HEK293T (cell line): Measurements from ENCODE around the gene DYNC1LI1.

Experiments used
- ARNT ChIP-seq: fragments of 450-650 bp; IDR thresholded peaks from 2 replicates; pipeline ENCODE4 v1.6.1; 2017; ENCODE audit warnings: mild to moderate bottlenecking
- BHLHE40 ChIP-seq: fragments of 450-650 bp; IDR thresholded peaks from 2 replicates; pipeline ENCODE4 v1.6.1; 2016; ENCODE audit warnings: mild to moderate bottlenecking, moderate library complexity, borderline replicate concordance
- CTBP1 ChIP-seq: fragments of 450-650 bp; IDR thresholded peaks from 2 replicates; pipeline ENCODE4 v1.6.1; 2016; ENCODE audit warnings: borderline replicate concordance
- ELF4 ChIP-seq: fragments of 450-650 bp; IDR thresholded peaks from 2 replicates; pipeline ENCODE4 v1.6.1; 2017; ENCODE audit warnings: antibody characterized with exemption
- FOXA1 ChIP-seq: fragments of 450-650 bp; IDR thresholded peaks from 2 replicates; pipeline ENCODE4 v1.6.1; 2016; ENCODE audit warnings: mild to moderate bottlenecking
- FOXM1 ChIP-seq: fragments of 450-650 bp; IDR thresholded peaks from 2 replicates; pipeline ENCODE4 v1.6.1; 2017; ENCODE audit warnings: mild to moderate bottlenecking, borderline replicate concordance
- L3MBTL2 ChIP-seq: fragments of 450-650 bp; conservative IDR thresholded peaks from 2 replicates; pipeline ENCODE4 v1.6.1; 2016; ENCODE audit warnings: mild to moderate bottlenecking
- NFRKB ChIP-seq: fragments of 450-650 bp; IDR thresholded peaks from 2 replicates; pipeline ENCODE4 v1.6.1; 2016; ENCODE audit warnings: mild to moderate bottlenecking, moderate library complexity
- SP1 ChIP-seq: fragments of 450-650 bp; IDR thresholded peaks from 2 replicates; pipeline ENCODE4 v1.6.1; 2017
- SUZ12 ChIP-seq: fragments of 450-650 bp; IDR thresholded peaks from 2 replicates; pipeline ENCODE4 v1.6.1; 2016; ENCODE audit warnings: mild to moderate bottlenecking
- TARDBP ChIP-seq: fragments of 450-650 bp; IDR thresholded peaks from 2 replicates; pipeline ENCODE4 v1.6.1; 2016
- ZNF384 ChIP-seq: fragments of 450-650 bp; IDR thresholded peaks from 2 replicates; pipeline ENCODE4 v1.6.1; 2016
- TF ChIP-seq, protein P1 (sequence below): fragments of 450-650 bp; IDR thresholded peaks from 2 replicates; pipeline ENCODE4 v1.6.1; 2016

DNA sequence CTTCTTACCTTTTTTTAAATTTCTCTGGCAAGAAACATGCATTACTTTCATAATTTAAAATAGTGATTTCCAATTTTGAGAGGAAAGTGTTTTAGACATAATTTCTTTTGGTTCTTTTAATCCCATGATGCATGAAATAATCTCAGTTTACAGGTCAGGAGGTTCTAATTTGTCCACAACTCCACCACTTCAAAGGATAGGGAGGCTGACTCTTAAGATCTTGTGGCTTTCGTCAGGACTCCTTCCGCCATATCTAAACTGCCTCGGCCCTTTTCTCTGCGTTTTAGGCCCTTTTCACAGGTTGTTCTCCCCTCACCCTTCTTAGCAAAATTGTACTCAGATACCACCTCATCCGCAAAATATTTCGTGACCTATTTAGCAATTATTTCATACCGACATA, 8.0 kb downstream of the DYNC1LI1 start:
- no peak for TF ChIP-seq SUZ12
- TF ChIP-seq FOXM1: no peak
- no peak for TF ChIP-seq ELF4
- TF ChIP-seq NFRKB: no peak
- TF ChIP-seq TARDBP: no peak
- TF ChIP-seq FOXA1: no peak
- TF ChIP-seq BHLHE40: no peak
- TF ChIP-seq ARNT: no peak
- TF ChIP-seq, protein P1, sequence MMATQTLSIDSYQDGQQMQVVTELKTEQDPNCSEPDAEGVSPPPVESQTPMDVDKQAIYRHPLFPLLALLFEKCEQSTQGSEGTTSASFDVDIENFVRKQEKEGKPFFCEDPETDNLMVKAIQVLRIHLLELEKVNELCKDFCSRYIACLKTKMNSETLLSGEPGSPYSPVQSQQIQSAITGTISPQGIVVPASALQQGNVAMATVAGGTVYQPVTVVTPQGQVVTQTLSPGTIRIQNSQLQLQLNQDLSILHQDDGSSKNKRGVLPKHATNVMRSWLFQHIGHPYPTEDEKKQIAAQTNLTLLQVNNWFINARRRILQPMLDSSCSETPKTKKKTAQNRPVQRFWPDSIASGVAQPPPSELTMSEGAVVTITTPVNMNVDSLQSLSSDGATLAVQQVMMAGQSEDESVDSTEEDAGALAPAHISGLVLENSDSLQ: no peak
- TF ChIP-seq L3MBTL2: no peak
- no peak for TF ChIP-seq CTBP1
- no peak for TF ChIP-seq SP1
- TF ChIP-seq ZNF384: no peak
